ENCODE measurements around the gene BSND. TPM values are rescaled to one million over a fixed set of nuclear protein-coding genes. Genes with fewer than 3 reads are reported as not detected.
A peak's percentile ranks its signal among the peaks of the same experiment; 100 is the strongest.

Gene BSND
- total RNA-seq, 1 donor from 2014 or later: not detected

DNA sequence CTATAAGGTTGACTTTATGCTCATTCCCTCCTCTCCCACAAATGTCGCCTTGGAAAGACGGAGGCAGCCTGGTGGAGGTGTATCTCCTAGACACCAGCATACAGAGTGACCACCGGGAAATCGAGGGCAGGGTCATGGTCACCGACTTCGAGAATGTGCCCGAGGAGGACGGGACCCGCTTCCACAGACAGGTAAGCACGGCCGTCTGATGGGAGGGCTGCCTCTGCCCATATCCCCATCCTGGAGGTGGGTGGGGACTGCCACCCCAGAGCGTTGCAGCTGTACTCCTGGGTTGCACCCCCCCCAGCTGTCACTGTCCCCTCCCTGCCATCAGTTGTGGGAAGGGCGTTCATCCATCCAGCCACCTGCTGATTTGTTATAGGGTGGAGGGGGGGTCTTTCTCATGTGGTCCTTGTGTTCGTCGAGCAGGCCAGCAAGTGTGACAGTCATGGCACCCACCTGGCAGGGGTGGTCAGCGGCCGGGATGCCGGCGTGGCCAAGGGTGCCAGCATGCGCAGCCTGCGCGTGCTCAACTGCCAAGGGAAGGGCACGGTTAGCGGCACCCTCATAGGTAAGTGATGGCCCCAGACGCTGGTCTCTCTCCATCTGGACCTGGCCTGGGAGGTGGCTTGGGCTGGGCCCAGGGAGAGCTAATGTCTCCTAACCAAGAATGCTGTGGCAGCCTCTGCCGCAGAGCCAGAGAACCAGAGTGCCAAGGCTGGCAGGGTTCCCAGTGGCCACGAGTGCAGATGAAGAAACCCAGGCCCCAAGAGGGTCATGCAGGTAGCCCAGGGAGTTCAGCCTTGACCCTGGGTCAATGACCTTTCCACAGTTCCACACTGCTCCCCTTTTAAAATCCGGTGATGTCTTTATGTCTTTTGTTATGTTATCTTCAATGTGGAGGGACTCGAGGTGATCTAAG is 53.7 kb downstream of the BSND start:
- DNase-seq: peak; percentile 70
- intact Hi-C loops (cut with DNase I): no loop called here

DNA sequence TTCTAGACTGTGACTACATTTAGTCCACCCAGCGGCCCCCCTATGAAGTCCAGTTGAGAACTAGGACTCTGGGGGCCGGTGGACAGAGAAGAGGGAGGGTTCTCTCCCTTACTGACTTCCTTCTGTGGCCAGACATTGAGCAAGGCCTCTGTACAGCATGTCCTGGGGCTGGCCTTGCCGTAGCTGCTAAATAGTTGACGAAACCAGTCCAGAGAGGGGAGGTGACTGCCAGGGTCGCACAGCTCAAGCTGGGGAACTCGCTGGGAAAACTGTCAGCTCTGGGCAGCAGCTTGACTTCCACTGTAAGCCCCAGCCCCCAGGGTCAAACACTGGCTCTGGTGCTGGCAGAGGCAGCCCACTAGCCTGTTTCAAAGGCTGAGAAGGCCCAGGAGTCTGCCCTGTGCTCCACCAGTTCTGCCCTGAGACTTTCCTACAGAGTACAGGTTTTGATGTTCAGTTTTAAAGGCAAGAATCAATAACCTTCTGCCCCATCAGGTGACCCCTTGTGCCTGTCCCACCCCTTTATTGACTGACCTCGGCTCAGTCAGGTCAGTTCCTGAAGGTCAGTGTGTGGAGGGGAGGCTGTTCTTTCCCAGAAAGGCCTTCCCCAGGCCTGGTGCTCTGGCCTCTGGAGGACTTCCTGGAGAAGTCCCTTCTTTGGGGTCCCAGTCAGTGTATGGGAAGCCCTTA is 54.7 kb downstream of the BSND start:
- ATAC-seq (ENCODE audit: poor library complexity) (peak; percentile 28), DNase-seq (peak; percentile 64)
- intact Hi-C loops (cut with DNase I): no loop called here

More for the DNA sequence above, 53.7 kb downstream of the BSND start:
- ATAC-seq (ENCODE audit: poor library complexity): peak; percentile 47

DNA sequence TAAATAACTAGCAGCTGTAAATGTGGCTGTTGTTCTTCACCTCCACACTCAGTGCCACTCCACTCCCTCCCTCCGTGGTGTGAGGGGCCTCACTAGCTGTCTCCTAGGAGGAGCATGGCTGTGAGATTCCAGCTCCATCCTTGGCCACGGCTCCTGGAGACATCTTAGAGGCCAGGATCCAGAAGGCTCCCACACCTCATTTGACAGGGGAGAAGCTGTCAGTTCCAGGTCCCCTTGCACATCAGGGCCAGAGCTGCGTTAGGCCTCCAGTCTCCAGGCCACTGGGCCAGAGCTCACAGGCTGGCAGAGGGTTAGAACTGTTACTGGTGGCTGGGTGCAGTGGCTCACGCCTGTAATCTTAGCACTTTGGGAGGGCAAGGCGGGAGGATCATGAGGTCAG is 55.7 kb downstream of the BSND start:
- intact Hi-C loops (cut with DNase I): no loop called here
- DNase-seq (no peak), ATAC-seq (ENCODE audit: poor library complexity) (no peak)

DNA sequence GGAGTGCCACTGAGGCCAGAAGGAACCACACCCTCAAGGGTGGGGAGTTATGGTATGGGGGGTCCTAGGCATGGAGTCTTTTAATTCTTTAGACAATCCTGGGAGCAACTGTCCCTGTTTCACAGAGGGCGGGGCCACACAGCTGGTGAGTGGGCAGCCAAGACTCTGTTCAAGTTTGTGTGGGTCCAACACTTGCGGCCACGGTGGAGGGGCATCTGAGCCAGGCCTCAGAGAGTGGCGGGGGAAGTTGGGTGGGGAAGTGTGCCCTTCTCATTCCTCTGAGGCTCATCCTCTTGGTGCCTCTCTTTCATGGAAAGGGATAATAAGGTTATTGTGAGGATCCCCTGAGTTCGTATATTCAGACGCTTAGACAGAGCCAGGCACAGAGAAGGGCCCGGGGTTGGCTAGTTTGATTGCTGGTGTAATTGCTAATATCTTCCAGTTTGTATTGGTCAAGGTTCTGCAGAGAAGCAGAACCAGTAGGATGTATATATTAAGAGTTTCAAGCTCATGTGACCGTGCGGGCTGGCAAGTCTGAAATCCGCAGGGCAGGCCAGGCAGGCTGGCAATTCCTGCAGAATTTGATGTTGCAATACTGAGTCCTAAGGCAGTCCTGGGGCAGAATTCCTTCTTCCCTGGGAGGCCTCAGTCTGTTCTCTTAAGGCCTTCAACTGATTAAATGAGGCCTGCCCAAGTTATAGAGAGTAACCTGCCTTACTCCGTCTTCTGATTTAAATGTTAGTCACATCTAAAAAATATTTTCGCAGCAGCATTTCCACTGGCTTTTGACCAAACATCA is 56.5 kb downstream of the BSND start:
- DNase-seq (no peak), ATAC-seq (ENCODE audit: poor library complexity) (no peak)
- intact Hi-C loops (cut with DNase I): no loop called here

- DNase-seq (no peak), ATAC-seq (ENCODE audit: poor library complexity) (no peak)
- intact Hi-C loops (cut with DNase I): no loop called here
These were observed 57.4 kb downstream of the BSND start for GRCh38 chr1:55055951-55056631.

GRCh38 chr1:55056632-55056992 is 57.9 kb downstream of the BSND start:
- intact Hi-C loops (cut with DNase I): no loop called here
- DNase-seq: no peak
- ATAC-seq (ENCODE audit: poor library complexity): no peak

DNA sequence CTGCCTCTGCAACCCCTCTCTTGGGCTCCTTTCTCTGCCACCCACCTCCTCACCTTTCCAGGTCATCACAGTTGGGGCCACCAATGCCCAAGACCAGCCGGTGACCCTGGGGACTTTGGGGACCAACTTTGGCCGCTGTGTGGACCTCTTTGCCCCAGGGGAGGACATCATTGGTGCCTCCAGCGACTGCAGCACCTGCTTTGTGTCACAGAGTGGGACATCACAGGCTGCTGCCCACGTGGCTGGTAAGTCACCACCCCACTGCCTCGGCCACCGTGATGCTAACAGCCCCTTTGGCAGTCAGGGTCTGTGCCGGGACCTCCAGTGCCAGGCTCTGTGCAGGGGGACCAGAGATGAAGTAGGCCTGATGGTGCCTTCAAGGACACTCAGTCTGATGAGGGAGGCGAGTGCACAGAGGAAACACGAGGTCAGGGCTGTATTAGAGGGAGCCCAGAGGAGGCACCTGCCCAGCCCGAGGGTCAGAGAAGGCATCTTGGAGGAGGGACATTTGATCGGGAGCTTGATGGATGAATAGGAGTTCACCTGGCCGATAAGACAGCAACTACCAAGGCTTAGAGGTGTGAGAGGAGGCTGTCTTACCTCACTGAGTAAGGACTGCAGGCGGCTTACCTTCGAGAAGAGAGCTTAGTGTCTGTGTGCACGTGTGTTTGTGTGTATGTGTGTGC is 58.7 kb downstream of the BSND start:
- DNase-seq (no peak), ATAC-seq (ENCODE audit: poor library complexity) (no peak)
- intact Hi-C loops (cut with DNase I): no loop called here

DNA sequence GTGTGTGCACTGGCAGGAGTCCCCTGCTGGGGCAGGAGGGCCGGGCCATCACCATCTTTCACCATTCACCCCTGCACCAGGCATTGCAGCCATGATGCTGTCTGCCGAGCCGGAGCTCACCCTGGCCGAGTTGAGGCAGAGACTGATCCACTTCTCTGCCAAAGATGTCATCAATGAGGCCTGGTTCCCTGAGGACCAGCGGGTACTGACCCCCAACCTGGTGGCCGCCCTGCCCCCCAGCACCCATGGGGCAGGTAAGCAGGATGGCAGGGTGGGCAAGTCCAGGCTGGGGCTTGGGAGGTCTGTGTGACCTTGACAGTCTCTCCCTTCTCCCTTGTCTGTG is 59.2 kb downstream of the BSND start:
- DNase-seq (no peak), ATAC-seq (ENCODE audit: poor library complexity) (no peak)
- intact Hi-C loops (cut with DNase I): no loop called here

- no peak for ATAC-seq (ENCODE audit: poor library complexity)
- intact Hi-C loops (cut with DNase I): no loop called here
- no peak for DNase-seq
These were observed 60.8 kb downstream of the BSND start for GRCh38 chr1:55059302-55060132.

GRCh38 chr1:55060133-55060999 is 61.6 kb downstream of the BSND start:
- intact Hi-C loops (cut with DNase I): no loop called here
- ATAC-seq (ENCODE audit: poor library complexity): no peak
- no peak for DNase-seq

DNA sequence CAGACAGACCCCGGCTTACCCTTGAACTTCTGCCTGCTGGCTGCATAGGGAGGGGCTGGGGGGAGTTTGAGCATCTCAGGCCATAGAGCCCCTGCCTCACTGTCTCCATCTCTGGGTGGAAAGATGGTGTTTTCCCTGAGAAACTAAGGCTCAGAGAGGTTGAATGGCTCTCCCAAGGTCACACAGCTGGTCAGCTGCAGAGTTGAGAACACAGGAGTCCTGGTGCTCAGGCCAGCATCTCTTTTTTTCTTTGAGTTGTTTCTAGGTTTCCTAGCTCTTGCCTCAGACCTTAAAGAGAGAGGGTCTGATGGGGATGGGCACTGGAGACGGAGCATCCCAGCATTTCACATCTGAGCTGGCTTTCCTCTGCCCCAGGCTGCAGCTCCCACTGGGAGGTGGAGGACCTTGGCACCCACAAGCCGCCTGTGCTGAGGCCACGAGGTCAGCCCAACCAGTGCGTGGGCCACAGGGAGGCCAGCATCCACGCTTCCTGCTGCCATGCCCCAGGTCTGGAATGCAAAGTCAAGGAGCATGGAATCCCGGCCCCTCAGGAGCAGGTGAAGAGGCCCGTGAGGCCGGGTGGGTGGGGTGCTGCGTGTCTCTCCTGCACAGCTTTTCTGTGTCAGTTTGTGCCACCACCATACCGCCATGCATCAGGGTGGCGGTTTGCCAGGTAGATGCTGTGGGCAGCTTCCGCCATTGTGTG is 62.4 kb downstream of the BSND start:
- ATAC-seq (ENCODE audit: poor library complexity): no peak
- DNase-seq: no peak
- intact Hi-C loops (cut with DNase I): no loop called here

Other genes starting within 250 kb of the BSND start
- gene PARS2, start 234.4 kb upstream of the BSND start, total RNA-seq: 4.0 TPM
- not detected for gene TTC22, start 197.6 kb upstream of the BSND start, total RNA-seq
- gene DHCR24, start 111.7 kb upstream of the BSND start, total RNA-seq: 9.4 TPM
- 0.27 TPM for gene TMEM61, start 18.3 kb upstream of the BSND start, total RNA-seq
- gene PCSK9, start 40.6 kb downstream of the BSND start, total RNA-seq: not detected
- 32.9 TPM for gene USP24, start 216.4 kb downstream of the BSND start, total RNA-seq

All from Right ventricle myocardium superior (tissue), 1 donor.